ENCODE measurements around the gene HSD17B4. TPM values are rescaled to one million over a fixed set of nuclear protein-coding genes. Genes with fewer than 3 reads are reported as not detected.
A peak's percentile ranks its signal among the peaks of the same experiment; 100 is the strongest.
"Not testable (repeated sequence)": the region's sequence is repeated elsewhere in the genome, so short reads cannot be mapped to it uniquely, and the experiment has no call there.

HSD17B4 gene
- total RNA-seq, 2 donors from 2014 or later: 93.7 to 225 TPM

DNA sequence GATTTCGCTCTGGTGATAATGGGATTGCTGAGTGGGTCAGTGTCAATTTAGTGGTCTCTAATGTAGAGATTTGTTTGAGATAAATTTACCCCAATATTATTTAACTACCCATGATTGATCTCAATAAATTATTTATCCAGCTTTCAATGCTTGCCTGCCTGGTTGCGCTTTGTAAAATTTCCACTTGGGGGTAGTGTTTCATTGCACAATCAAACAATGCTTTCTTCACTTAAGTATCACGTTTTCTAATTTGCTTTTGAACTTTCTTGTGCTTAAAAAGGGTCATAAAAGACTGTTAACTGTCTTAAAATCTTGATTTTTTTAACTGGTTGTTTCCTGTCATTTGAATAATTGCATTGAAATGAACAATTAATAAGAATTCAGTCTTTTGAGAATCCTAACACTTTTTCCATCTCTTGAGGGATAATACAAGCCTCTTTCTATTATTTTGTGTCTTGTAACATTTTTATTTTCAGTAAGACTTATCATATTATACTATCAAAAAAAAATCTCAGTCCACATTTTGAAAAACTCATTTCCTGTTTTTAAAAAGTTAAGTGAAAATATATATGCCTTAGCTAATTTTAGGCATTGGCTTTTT is 18.7 kb downstream of the HSD17B4 start:
- Histone ChIP-seq H3K9me3 (no peaks in the 10 kb centered on the region), H3K27ac (no peak overlapping the region), H3K4me3 (no peak overlapping the region), H3K27me3 (replicated peaks; ENCODE audit: insufficient read depth) (no peaks in the 10 kb centered on the region), H3K36me3 (no peaks in the 10 kb centered on the region), H3K4me1 (replicated peaks) (no peaks in the 10 kb centered on the region)
- 57% methylated on average over 3 of the region's 3 CpGs for WGBS
- TF ChIP-seq POLR2A (IDR thresholded peaks at IDR 0.05): no peak
- TF ChIP-seq, protein P1, sequence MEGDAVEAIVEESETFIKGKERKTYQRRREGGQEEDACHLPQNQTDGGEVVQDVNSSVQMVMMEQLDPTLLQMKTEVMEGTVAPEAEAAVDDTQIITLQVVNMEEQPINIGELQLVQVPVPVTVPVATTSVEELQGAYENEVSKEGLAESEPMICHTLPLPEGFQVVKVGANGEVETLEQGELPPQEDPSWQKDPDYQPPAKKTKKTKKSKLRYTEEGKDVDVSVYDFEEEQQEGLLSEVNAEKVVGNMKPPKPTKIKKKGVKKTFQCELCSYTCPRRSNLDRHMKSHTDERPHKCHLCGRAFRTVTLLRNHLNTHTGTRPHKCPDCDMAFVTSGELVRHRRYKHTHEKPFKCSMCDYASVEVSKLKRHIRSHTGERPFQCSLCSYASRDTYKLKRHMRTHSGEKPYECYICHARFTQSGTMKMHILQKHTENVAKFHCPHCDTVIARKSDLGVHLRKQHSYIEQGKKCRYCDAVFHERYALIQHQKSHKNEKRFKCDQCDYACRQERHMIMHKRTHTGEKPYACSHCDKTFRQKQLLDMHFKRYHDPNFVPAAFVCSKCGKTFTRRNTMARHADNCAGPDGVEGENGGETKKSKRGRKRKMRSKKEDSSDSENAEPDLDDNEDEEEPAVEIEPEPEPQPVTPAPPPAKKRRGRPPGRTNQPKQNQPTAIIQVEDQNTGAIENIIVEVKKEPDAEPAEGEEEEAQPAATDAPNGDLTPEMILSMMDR (IDR thresholded peaks at IDR 0.05): peak in 3 of 4 experiments; percentile 60 to 70 (median 64)
- TF ChIP-seq POLR2AphosphoS5 (IDR thresholded peaks at IDR 0.05): no peak
- DNase-seq (ENCODE audit: low spot score): no peak
- intact Hi-C loops (cut with DNase I): no loop called here

DNA sequence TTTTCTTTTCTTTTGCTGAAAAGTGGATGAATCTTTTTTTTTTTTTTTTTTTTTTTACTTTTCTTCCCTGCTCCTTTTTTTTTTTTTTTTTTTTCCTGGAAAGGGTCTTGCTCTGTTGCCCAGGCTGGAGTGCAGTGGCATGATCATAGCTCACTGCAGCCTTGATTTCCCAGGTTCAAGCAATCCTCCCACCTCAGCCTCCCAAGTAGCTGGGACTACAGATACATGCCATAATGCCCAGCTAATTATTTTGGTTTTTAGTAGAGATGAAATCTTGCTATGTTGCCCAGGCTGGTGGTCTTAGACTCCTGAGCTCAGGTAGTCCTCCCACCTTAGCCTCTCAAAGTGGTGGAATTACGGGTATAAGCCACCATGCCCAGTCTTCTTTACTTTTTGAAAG is 20.9 kb downstream of the HSD17B4 start:
- WGBS: 100% methylated on average over 1 of the region's 1 CpG

DNA sequence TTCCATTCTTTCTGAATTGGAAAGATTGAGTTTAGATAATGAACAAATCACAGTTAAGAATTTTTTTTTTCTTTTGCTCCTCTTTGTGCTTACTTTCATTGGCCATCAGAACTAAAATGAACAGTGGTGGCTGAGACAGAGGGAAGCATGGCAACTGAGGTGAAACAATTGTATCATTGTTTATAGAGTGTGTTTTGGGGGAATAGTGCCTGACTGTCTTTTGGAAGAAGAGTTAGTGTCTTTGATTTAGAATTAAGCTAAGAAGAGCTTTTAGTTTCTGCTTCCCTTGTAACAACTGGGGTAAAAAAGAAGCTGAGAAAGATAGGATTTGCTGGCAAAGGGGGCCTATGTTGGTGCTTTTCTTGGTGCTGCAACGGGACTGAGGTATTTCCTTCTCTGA is 24.0 kb downstream of the HSD17B4 start:
- WGBS: 44% methylated on average over 1 of the region's 1 CpG
- intact Hi-C loops (cut with DNase I): no loop called here
- Histone ChIP-seq H3K36me3 (no peaks in the 10 kb centered on the region), H3K27ac (no peak overlapping the region), H3K9me3 (no peaks in the 10 kb centered on the region), H3K4me3 (no peak overlapping the region), H3K27me3 (replicated peaks; ENCODE audit: insufficient read depth) (no peaks in the 10 kb centered on the region), H3K4me1 (replicated peaks) (no peaks in the 10 kb centered on the region)
- TF ChIP-seq, protein P1 (IDR thresholded peaks at IDR 0.05): no peak
- TF ChIP-seq POLR2AphosphoS5 (IDR thresholded peaks at IDR 0.05): no peak
- no peak for TF ChIP-seq POLR2A (IDR thresholded peaks at IDR 0.05)
- DNase-seq (ENCODE audit: low spot score): no peak

More for the DNA sequence above, 20.9 kb downstream of the HSD17B4 start:
- no peak for DNase-seq (ENCODE audit: low spot score)
- TF ChIP-seq POLR2AphosphoS5 (IDR thresholded peaks at IDR 0.05) (no peak), POLR2A (IDR thresholded peaks at IDR 0.05) (no peak)
- TF ChIP-seq, protein P1 (IDR thresholded peaks at IDR 0.05): no peak
- Histone ChIP-seq H3K9me3 (no peaks in the 10 kb centered on the region), H3K36me3 (no peaks in the 10 kb centered on the region), H3K4me3 (no peak overlapping the region), H3K27me3 (replicated peaks; ENCODE audit: insufficient read depth) (no peaks in the 10 kb centered on the region), H3K4me1 (replicated peaks) (no peaks in the 10 kb centered on the region), H3K27ac (no peak overlapping the region)
- intact Hi-C loops (cut with DNase I): no loop called here

DNA sequence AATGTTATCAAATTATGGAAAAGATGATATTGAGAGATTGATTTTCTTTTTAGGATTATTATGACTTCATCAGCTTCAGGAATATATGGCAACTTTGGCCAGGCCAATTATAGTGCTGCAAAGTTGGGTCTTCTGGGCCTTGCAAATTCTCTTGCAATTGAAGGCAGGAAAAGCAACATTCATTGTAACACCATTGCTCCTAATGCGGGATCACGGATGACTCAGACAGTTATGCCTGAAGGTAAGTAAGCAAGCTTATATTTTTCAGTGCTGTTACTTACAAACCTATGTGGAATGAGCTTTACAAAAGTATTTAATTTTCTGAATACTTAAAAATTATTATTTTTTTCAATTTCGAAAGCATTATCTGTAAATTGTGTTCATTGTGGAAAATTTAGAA is 26.5 kb downstream of the HSD17B4 start:
- H3K27me3 ChIP-seq (replicated peaks; ENCODE audit: insufficient read depth): no peaks in the 10 kb centered on the region
- H3K36me3 ChIP-seq: no peaks in the 10 kb centered on the region
- H3K4me1 ChIP-seq (replicated peaks): no peaks in the 10 kb centered on the region
- TF ChIP-seq, protein P1 (IDR thresholded peaks at IDR 0.05): no peak
- TF ChIP-seq POLR2A (IDR thresholded peaks at IDR 0.05) (no peak), POLR2AphosphoS5 (IDR thresholded peaks at IDR 0.05) (no peak)
- no peak overlapping the region for H3K4me3 ChIP-seq
- intact Hi-C loops (cut with DNase I): no loop called here
- no peaks in the 10 kb centered on the region for H3K9me3 ChIP-seq
- no peak for DNase-seq (ENCODE audit: low spot score)
- WGBS: 98% methylated on average over 3 of the region's 3 CpGs
- no peak overlapping the region for H3K27ac ChIP-seq

DNA sequence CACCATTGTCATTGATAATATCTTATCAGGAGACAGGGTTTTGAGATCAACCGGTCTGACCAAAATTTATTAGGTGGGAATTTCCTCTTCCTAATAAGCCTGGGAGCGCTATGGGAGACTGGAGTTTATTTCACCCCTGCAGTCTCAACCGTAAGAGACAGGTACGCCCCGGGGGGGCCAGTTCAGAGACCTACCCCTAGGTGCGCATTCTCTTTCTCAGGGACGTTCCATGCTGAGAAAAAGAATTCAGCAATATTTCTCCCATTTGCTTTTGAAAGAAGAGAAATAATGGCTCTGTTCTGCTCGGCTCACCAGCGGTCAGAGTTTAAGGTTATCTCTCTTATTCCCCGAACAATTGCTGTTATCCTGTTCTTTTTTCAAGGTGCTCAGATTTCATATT is 28.3 kb downstream of the HSD17B4 start:
- intact Hi-C loops (cut with DNase I); H3K27me3 ChIP-seq (replicated peaks; ENCODE audit: insufficient read depth); H3K9me3 ChIP-seq; H3K4me1 ChIP-seq (replicated peaks); DNase-seq (ENCODE audit: low spot score); H3K27ac ChIP-seq; H3K4me3 ChIP-seq; H3K36me3 ChIP-seq: not testable (repeated sequence)
- 81% methylated on average over 10 of the region's 10 CpGs for WGBS
